Measurements from ENCODE around the gene IL23A.

- TF ChIP-seq CTCF (conservative IDR thresholded peaks at IDR 0.05; ENCODE audit: low read depth, low read length) (no peak), EZH2 (IDR thresholded peaks at IDR 0.05; ENCODE audit: low read length, unreplicated experiment) (no peak)
Measured at GRCh38 chr12:56297400-56297799, 41.3 kb upstream of the IL23A start.

Data from PC-3 (cell line).